GM21447 (cell line): ENCODE data around the gene MYO1H.
"Not testable (repeated sequence)": the region's sequence is repeated elsewhere in the genome, so short reads cannot be mapped to it uniquely, and the experiment has no call there.

Source experiments
- ATAC-seq: cut with Tn5 transposase; IDR thresholded peaks from one replicate; pipeline ENCODE4 v1.9.1; 2021; ENCODE audit not compliant: unreplicated experiment

Gene MYO1H

GRCh38 chr12:109466305-109466704 lies 118.6 kb downstream of the MYO1H start:
- ATAC-seq, result no peak

- ATAC-seq, result no peak
These were observed 119.1 kb downstream of the MYO1H start for GRCh38 chr12:109466821-109467220.

- ATAC-seq, result no peak
These were observed 120.4 kb downstream of the MYO1H start for GRCh38 chr12:109467978-109468676.

- no peak for ATAC-seq
These were observed 121.8 kb downstream of the MYO1H start for GRCh38 chr12:109469517-109469916.

GRCh38 chr12:109473006-109473405 lies 125.3 kb downstream of the MYO1H start:
- ATAC-seq, result no peak

- ATAC-seq, result not testable (repeated sequence)
These were observed 126.0 kb downstream of the MYO1H start for GRCh38 chr12:109473526-109474270.

- no peak for ATAC-seq
These were observed 127.4 kb downstream of the MYO1H start for GRCh38 chr12:109475121-109475520.

- no peak for ATAC-seq
These were observed 128.5 kb downstream of the MYO1H start for GRCh38 chr12:109475993-109476806.

GRCh38 chr12:109476807-109477184 lies 129.1 kb downstream of the MYO1H start:
- peak; percentile 5 for ATAC-seq

- ATAC-seq, result peak; percentile 90
These were observed 129.7 kb downstream of the MYO1H start, which contains the start of the genes KCTD10 and UBE3B for GRCh38 chr12:109477185-109477962. KCTD10 (minus strand) TSS chr12:109477300; CDS start chr12:109477262, 38 bp downstream. UBE3B (plus strand) TSS chr12:109477634; CDS start chr12:109483552, 5,918 bp downstream.

GRCh38 chr12:109477963-109478315 lies 130.2 kb downstream of the MYO1H start:
- no peak for ATAC-seq

- no peak for ATAC-seq
These were observed 132.1 kb downstream of the MYO1H start for GRCh38 chr12:109479761-109480160.

- no peak for ATAC-seq
These were observed 132.7 kb downstream of the MYO1H start for GRCh38 chr12:109480356-109480755.

- ATAC-seq, result no peak
These were observed 134.2 kb downstream of the MYO1H start for GRCh38 chr12:109481863-109482262.

GRCh38 chr12:109482491-109482890 lies 134.8 kb downstream of the MYO1H start:
- ATAC-seq, result no peak

GRCh38 chr12:109482894-109483293 lies 135.2 kb downstream of the MYO1H start:
- ATAC-seq, result no peak

GRCh38 chr12:109483346-109483745 lies 135.6 kb downstream of the MYO1H start:
- no peak for ATAC-seq

- no peak for ATAC-seq
These were observed 137.5 kb downstream of the MYO1H start for GRCh38 chr12:109485201-109485600.

GRCh38 chr12:109487181-109488050 lies 139.7 kb downstream of the MYO1H start:
- ATAC-seq, result no peak
